DND-41 (cell line): ENCODE measurements around the gene PTPRD.
"Not testable (repeated sequence)": the region's sequence is repeated elsewhere in the genome, so short reads cannot be mapped to it uniquely, and the experiment has no call there.

Source experiments
- ATAC-seq: fragments of 200-7000 bp; cut with Tn5 transposase; 3 replicates; pipeline ENCODE4 v1.9.1; 2021; ENCODE audit warnings: low read depth; ENCODE audit not compliant: insufficient read depth
- DNase-seq: peaks from one replicate; pipeline ENCODE4 v3.0.0-alpha.2; 2020
- H2AFZ ChIP-seq: 2 replicates; pipeline ENCODE4 v1.6.0; 2012; ENCODE audit warnings: low read depth, low read length
- H3K27ac ChIP-seq: 2 replicates; pipeline ENCODE4 v1.5.1; 2012; ENCODE audit warnings: low read length, inconsistent platforms
- H3K27me3 ChIP-seq: fragments of 200-600 bp; sonication (generic); 2 replicates; pipeline ENCODE4 v1.6.0; 2012; ENCODE audit warnings: low read length, mild to moderate bottlenecking, inconsistent platforms; ENCODE audit not compliant: insufficient read depth, poor library complexity
- H3K36me3 ChIP-seq: 2 replicates; pipeline ENCODE4 v1.5.1; 2012; ENCODE audit warnings: low read length, inconsistent platforms; ENCODE audit not compliant: insufficient read depth
- H3K4me1 ChIP-seq: 2 replicates; pipeline ENCODE4 v1.5.1; 2012; ENCODE audit warnings: mild to moderate bottlenecking, low read length; ENCODE audit not compliant: insufficient read depth
- H3K4me2 ChIP-seq: 2 replicates; pipeline ENCODE4 v1.6.0; 2012; ENCODE audit warnings: mild to moderate bottlenecking, moderate library complexity, low read length, inconsistent platforms; ENCODE audit not compliant: insufficient read depth
- H3K4me3 ChIP-seq, 2 experiments: fragments of 200-600 bp in 1 of 2; shearing (Covaris generic) in 1 of 2; 2 replicates each; pipeline ENCODE4 v1.5.1; 2012 to 2016; ENCODE audit warnings: inconsistent platforms in 2 of 2, low read length in 2 of 2, mild to moderate bottlenecking in 2 of 2, low read depth in 1 of 2, moderate library complexity in 1 of 2
- H3K79me2 ChIP-seq: 2 replicates; pipeline ENCODE4 v1.6.0; 2012; ENCODE audit warnings: low read length, inconsistent platforms; ENCODE audit not compliant: insufficient read depth
- H3K9ac ChIP-seq: 2 replicates; pipeline ENCODE4 v1.6.0; 2012; ENCODE audit warnings: low read depth, mild to moderate bottlenecking, inconsistent platforms, low read length, moderate library complexity
- H3K9me3 ChIP-seq: 2 replicates; pipeline ENCODE4 v1.5.1; 2012; ENCODE audit warnings: low read length, moderate library complexity, mild to moderate bottlenecking, inconsistent platforms; ENCODE audit not compliant: insufficient read depth, severe bottlenecking
- H4K20me1 ChIP-seq: 2 replicates; pipeline ENCODE4 v1.6.0; 2012; ENCODE audit warnings: low read length; ENCODE audit not compliant: insufficient read depth
- EZH2 ChIP-seq: IDR thresholded peaks from 3 replicates; pipeline ENCODE4 v1.6.1; 2012; ENCODE audit warnings: borderline replicate concordance, low read depth, mild to moderate bottlenecking, moderate library complexity, low read length, inconsistent platforms; ENCODE audit not compliant: severe bottlenecking
- TF ChIP-seq, protein P1 (sequence below): IDR thresholded peaks from 2 replicates; pipeline ENCODE4 v1.5.1; 2012; ENCODE audit warnings: borderline replicate concordance, low read length, moderate library complexity, mild to moderate bottlenecking; ENCODE audit not compliant: poor library complexity, severe bottlenecking; ENCODE audit errors: extremely low read depth

Gene PTPRD

GRCh38 chr9:9045572-9045971 is 1567.2 kb downstream of the PTPRD start:
- H3K36me3 ChIP-seq, result no peaks in the 10 kb centered on the region
- H3K79me2 ChIP-seq, result no peaks in the 10 kb centered on the region
- TF ChIP-seq EZH2, result no peak
- TF ChIP-seq, protein P1, sequence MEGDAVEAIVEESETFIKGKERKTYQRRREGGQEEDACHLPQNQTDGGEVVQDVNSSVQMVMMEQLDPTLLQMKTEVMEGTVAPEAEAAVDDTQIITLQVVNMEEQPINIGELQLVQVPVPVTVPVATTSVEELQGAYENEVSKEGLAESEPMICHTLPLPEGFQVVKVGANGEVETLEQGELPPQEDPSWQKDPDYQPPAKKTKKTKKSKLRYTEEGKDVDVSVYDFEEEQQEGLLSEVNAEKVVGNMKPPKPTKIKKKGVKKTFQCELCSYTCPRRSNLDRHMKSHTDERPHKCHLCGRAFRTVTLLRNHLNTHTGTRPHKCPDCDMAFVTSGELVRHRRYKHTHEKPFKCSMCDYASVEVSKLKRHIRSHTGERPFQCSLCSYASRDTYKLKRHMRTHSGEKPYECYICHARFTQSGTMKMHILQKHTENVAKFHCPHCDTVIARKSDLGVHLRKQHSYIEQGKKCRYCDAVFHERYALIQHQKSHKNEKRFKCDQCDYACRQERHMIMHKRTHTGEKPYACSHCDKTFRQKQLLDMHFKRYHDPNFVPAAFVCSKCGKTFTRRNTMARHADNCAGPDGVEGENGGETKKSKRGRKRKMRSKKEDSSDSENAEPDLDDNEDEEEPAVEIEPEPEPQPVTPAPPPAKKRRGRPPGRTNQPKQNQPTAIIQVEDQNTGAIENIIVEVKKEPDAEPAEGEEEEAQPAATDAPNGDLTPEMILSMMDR, result no peak
- H3K4me1 ChIP-seq, result no peaks in the 10 kb centered on the region
- H4K20me1 ChIP-seq, result no peaks in the 10 kb centered on the region
- H3K27ac ChIP-seq, result no peak overlapping the region
- H3K27me3 ChIP-seq, result no peaks in the 10 kb centered on the region
- H3K9me3 ChIP-seq, result no peaks in the 10 kb centered on the region
- H3K4me2 ChIP-seq, result no peak overlapping the region
- ATAC-seq (no peak), DNase-seq (no peak)
- no peak overlapping the region for H3K4me3 ChIP-seq
- H3K9ac ChIP-seq, result no peak overlapping the region
- no peak overlapping the region for H2AFZ ChIP-seq

- DNase-seq (no peak), ATAC-seq (no peak)
- no peaks in the 10 kb centered on the region for H3K27me3 ChIP-seq
- H3K9ac ChIP-seq, result no peak overlapping the region
- H3K4me3 ChIP-seq, result no peak overlapping the region
- H4K20me1 ChIP-seq, result no peaks in the 10 kb centered on the region
- no peaks in the 10 kb centered on the region for H3K79me2 ChIP-seq
- H3K36me3 ChIP-seq, result no peaks in the 10 kb centered on the region
- H2AFZ ChIP-seq, result no peak overlapping the region
- no peak overlapping the region for H3K4me2 ChIP-seq
- no peaks in the 10 kb centered on the region for H3K9me3 ChIP-seq
- no peak overlapping the region for H3K27ac ChIP-seq
- TF ChIP-seq, protein P1, result no peak
- TF ChIP-seq EZH2, result no peak
- no peaks in the 10 kb centered on the region for H3K4me1 ChIP-seq
These were observed 1567.7 kb downstream of the PTPRD start for GRCh38 chr9:9045072-9045471.

GRCh38 chr9:9043788-9044187 is 1569.0 kb downstream of the PTPRD start:
- H3K79me2 ChIP-seq, H3K36me3 ChIP-seq, DNase-seq, H2AFZ ChIP-seq, ATAC-seq, H3K4me1 ChIP-seq, H4K20me1 ChIP-seq, H3K4me3 ChIP-seq, H3K9ac ChIP-seq, H3K4me2 ChIP-seq, H3K27me3 ChIP-seq, H3K9me3 ChIP-seq, H3K27ac ChIP-seq: not testable (repeated sequence)

DNA sequence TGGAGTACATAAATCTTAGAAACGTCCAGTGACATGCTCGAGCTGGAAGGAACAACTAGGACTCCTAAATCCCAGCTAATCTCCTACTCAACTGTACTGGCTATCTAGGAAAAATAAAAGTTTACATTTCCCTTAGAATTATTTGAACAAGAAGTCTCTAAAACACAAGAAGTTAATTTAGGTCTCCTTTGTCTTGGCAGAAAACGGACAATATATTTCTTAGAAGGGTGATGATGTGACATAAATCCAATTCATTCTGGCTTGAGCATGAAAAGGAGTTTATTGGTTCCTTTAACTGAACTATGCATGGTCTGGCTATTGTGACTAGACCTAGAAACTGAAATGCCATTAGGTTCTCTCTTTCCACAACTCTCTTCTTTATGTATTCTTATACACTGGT is 1571.0 kb downstream of the PTPRD start:
- H3K4me3 ChIP-seq, result no peak overlapping the region
- H4K20me1 ChIP-seq, result no peaks in the 10 kb centered on the region
- H2AFZ ChIP-seq, result no peak overlapping the region
- H3K27me3 ChIP-seq, result no peaks in the 10 kb centered on the region
- no peaks in the 10 kb centered on the region for H3K79me2 ChIP-seq
- no peaks in the 10 kb centered on the region for H3K9me3 ChIP-seq
- H3K4me2 ChIP-seq, result no peak overlapping the region
- ATAC-seq (no peak), DNase-seq (no peak)
- TF ChIP-seq, protein P1, result no peak
- no peak for TF ChIP-seq EZH2
- no peaks in the 10 kb centered on the region for H3K36me3 ChIP-seq
- no peak overlapping the region for H3K27ac ChIP-seq
- H3K4me1 ChIP-seq, result no peaks in the 10 kb centered on the region
- no peak overlapping the region for H3K9ac ChIP-seq
